MV-4-11 (cell line): ENCODE results near the gene IL5RA.

ENCODE experiments used
- DNase-seq: peaks from one replicate; lab custom pipeline; 2025; lab: John Stamatoyannopoulos, UW

IL5RA gene

GRCh38 chr3:3066378-3066777 lies 43.8 kb downstream of the IL5RA start:
- no peak for DNase-seq

DNA sequence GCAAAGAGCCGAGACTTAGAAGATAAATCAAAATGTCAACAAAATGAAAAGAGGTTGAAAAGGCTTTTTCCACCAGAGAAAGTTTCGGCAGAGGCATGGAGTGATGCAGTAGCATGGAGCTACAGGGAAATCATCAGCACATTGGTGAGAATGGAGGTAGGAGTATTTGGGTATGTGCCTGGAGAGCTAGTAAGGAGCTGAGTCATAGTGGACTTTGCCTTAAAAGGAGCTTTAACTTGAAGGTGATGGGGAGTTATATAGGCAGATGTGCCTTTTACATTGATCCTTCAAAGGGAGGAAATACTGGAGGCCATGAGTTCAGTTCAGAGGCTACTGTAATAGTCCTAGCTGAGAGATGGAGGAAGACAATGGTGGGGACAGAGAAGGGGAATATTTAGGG lies 44.3 kb downstream of the IL5RA start:
- DNase-seq: no peak

DNA sequence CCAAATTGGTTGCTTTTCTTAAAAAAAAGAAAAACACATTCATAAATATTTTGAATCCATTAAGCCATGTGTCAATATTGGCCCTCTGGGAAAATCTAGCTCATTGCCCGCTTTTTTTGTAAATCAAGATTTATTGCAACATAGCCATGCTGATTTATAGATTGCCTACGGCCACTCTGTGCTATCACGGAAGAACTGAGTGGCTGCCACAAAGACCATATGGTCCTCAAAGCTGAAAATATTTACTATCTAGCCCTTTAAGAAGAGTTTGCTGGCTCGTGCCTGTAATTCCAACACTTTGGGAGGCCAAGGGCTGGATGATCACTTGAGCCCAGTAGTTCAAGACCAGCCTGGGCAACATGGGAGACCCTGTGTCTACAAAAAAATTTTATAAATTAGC lies 45.9 kb downstream of the IL5RA start:
- DNase-seq: no peak

GRCh38 chr3:3059645-3060044 lies 50.5 kb downstream of the IL5RA start:
- no peak for DNase-seq

DNA sequence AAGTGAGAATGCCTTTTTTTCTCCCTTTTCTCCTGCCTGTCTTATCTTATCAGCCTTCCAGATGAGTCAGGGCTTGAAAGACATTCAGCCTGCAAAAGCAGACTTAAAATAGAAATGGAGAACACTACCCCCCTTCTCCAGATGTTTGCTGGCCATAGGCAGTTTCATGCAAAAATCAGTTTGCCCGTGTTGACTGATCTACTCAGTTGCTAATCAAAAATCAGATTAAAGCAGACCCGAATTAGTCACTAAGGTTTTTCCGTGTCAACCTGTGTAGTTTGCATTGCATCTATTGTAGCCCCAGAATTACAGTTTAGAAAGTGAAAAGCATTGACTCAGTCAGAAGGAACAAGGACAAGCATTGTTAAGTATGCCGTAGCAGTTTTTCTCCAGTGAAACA lies 56.2 kb downstream of the IL5RA start:
- DNase-seq: no peak

- DNase-seq: no peak
Observed at GRCh38 chr3:3038201-3038991, 71.8 kb downstream of the IL5RA start.

DNA sequence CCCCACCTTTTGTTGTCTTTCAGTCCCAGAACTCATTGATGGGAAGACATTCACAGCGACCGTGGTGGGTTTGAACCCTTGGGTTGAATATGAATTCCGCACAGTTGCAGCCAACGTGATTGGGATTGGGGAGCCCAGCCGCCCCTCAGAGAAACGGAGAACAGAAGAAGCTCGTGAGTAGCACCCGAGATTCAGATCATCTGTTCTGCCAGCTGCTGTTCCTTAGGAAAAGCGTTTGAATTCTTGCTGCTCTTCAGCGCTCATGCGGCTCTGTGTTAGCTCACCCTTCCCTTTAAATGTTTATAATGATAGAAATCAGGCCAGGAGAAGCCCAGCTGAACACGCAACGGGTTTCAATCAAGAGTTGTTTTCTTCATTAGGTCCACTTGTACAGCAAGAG lies 73.0 kb downstream of the IL5RA start:
- DNase-seq: no peak

- DNase-seq: no peak
Observed at GRCh38 chr3:3031326-3031725, 78.8 kb downstream of the IL5RA start.

DNA sequence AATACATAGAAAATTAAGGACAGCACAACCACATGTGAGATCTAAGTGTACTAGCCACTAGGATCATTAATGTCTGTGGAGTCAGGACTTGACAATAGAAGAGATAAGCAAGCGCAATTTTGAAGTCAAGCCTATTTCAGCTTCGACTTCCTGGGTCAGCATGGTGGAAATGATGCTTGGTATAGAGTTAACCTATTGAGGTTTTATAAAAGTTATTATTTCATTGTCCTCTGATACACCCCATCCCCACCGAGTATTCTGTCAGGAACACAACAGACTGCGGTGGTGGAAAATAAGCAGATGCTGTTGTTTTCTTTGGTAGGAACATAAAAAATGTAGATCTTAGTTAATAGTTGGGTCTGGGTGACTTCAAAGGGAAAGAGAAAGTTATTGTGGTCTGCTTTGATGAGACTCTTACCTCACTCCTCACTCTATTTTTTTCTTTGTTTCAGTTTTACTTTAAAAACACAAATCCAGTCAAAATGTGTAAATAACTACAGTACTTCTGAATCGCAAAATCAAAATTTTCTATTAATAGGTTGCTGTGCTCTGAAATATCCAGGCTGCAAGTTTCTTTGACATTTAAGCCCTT lies 82.1 kb downstream of the IL5RA start:
- no peak for DNase-seq

DNA sequence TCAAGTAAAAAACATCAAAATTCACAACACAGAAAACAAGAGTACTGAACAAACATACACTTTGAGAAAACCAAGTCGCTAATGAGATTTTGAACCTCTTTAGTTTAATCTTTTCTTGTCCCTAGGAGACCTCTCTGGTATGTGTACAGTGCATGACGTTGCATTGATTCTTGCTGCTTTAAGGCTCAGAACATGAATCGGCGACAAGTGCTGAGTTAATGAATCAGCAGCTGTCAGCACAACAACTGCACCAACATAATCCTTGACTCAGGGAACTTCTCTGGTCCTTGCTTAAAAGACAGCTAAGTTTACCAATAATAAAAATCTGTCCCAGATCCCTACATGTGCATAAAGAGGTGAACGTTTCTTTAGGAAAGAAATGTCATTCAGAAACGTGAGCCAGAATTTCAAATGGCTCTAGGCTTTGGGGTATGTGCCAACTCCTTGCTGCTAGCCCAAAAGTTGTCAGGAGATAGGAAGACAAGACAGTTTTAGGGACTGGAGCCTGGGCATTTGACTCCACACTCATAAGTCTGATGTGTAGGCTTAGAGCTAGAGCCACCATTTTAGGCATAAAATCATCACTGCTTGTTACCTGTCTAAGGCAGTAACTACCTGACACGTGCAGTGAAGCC lies 86.9 kb downstream of the IL5RA start:
- DNase-seq: no peak

- DNase-seq: no peak
Observed at GRCh38 chr3:3020209-3020608, 90.0 kb downstream of the IL5RA start.
